ENCODE data around the gene NRXN3. TPM values are rescaled to one million over a fixed set of nuclear protein-coding genes. Genes with fewer than 3 reads are reported as not detected.
A peak's percentile ranks its signal among the peaks of the same experiment; 100 is the strongest.

NRXN3 gene
- total RNA-seq, 1 donor, result 2.5 TPM

- no peaks in the 10 kb centered on the region for H3K36me3 ChIP-seq (ENCODE audit: insufficient read depth, low read length)
- TF ChIP-seq CTCF (IDR thresholded peaks at IDR 0.05; ENCODE audit: extremely low read depth, low read depth, low read length), result no peak
- no peak overlapping the region for H3K4me3 ChIP-seq (ENCODE audit: insufficient read depth, low read length)
- no peaks in the 10 kb centered on the region for H4K20me1 ChIP-seq (ENCODE audit: insufficient read depth, low read length)
- H3K27me3 ChIP-seq (ENCODE audit: insufficient read depth, low read length), result no peaks in the 10 kb centered on the region
- no peak overlapping the region for H3K27ac ChIP-seq (ENCODE audit: low read depth, low read length)
- DNase-seq (ENCODE audit: insufficient read length, low spot score, missing footprints), result no peak
- no peaks in the 10 kb centered on the region for H3K9me3 ChIP-seq (ENCODE audit: low read depth, low read length)
- H3K79me2 ChIP-seq (ENCODE audit: insufficient read depth, low read length), result no peaks in the 10 kb centered on the region
- H2AFZ ChIP-seq (ENCODE audit: low read length), result no peak overlapping the region
- no peak overlapping the region for H3K4me2 ChIP-seq (ENCODE audit: insufficient read depth, low read length)
- no peaks in the 10 kb centered on the region for H3K4me1 ChIP-seq (ENCODE audit: insufficient read depth, low read length)
Observed at GRCh38 chr14:79448960-79449359, 1278.8 kb downstream of the NRXN3 start.

GRCh38 chr14:79451601-79452000, 1281.4 kb downstream of the NRXN3 start:
- H3K79me2 ChIP-seq (ENCODE audit: insufficient read depth, low read length), result no peaks in the 10 kb centered on the region
- no peaks in the 10 kb centered on the region for H3K4me1 ChIP-seq (ENCODE audit: insufficient read depth, low read length)
- no peak overlapping the region for H2AFZ ChIP-seq (ENCODE audit: low read length)
- H3K4me3 ChIP-seq (ENCODE audit: insufficient read depth, low read length), result no peak overlapping the region
- H3K9me3 ChIP-seq (ENCODE audit: low read depth, low read length), result no peaks in the 10 kb centered on the region
- no peaks in the 10 kb centered on the region for H3K36me3 ChIP-seq (ENCODE audit: insufficient read depth, low read length)
- TF ChIP-seq CTCF (IDR thresholded peaks at IDR 0.05; ENCODE audit: extremely low read depth, low read depth, low read length), result no peak
- no peaks in the 10 kb centered on the region for H4K20me1 ChIP-seq (ENCODE audit: insufficient read depth, low read length)
- H3K4me2 ChIP-seq (ENCODE audit: insufficient read depth, low read length), result no peak overlapping the region
- DNase-seq (ENCODE audit: insufficient read length, low spot score, missing footprints), result no peak
- H3K27ac ChIP-seq (ENCODE audit: low read depth, low read length), result no peak overlapping the region
- H3K27me3 ChIP-seq (ENCODE audit: insufficient read depth, low read length), result no peaks in the 10 kb centered on the region

GRCh38 chr14:79453276-79453675, 1283.1 kb downstream of the NRXN3 start:
- peak overlapping the region; percentile 36 for H3K4me2 ChIP-seq (ENCODE audit: insufficient read depth, low read length)
- no peak overlapping the region for H3K27ac ChIP-seq (ENCODE audit: low read depth, low read length)
- H3K79me2 ChIP-seq (ENCODE audit: insufficient read depth, low read length), result no peaks in the 10 kb centered on the region
- no peak overlapping the region for H2AFZ ChIP-seq (ENCODE audit: low read length)
- H3K4me3 ChIP-seq (ENCODE audit: insufficient read depth, low read length), result no peak overlapping the region
- H3K9me3 ChIP-seq (ENCODE audit: low read depth, low read length), result no peaks in the 10 kb centered on the region
- H3K36me3 ChIP-seq (ENCODE audit: insufficient read depth, low read length), result no peaks in the 10 kb centered on the region
- no peaks in the 10 kb centered on the region for H4K20me1 ChIP-seq (ENCODE audit: insufficient read depth, low read length)
- H3K4me1 ChIP-seq (ENCODE audit: insufficient read depth, low read length), result no peaks in the 10 kb centered on the region
- no peak for TF ChIP-seq CTCF (IDR thresholded peaks at IDR 0.05; ENCODE audit: extremely low read depth, low read depth, low read length)
- H3K27me3 ChIP-seq (ENCODE audit: insufficient read depth, low read length), result no peaks in the 10 kb centered on the region
- no peak for DNase-seq (ENCODE audit: insufficient read length, low spot score, missing footprints)

- no peaks in the 10 kb centered on the region for H3K79me2 ChIP-seq (ENCODE audit: insufficient read depth, low read length)
- no peak for DNase-seq (ENCODE audit: insufficient read length, low spot score, missing footprints)
- no peak overlapping the region for H2AFZ ChIP-seq (ENCODE audit: low read length)
- no peak overlapping the region for H3K27ac ChIP-seq (ENCODE audit: low read depth, low read length)
- no peaks in the 10 kb centered on the region for H3K27me3 ChIP-seq (ENCODE audit: insufficient read depth, low read length)
- TF ChIP-seq CTCF (IDR thresholded peaks at IDR 0.05; ENCODE audit: extremely low read depth, low read depth, low read length), result no peak
- H3K36me3 ChIP-seq (ENCODE audit: insufficient read depth, low read length), result no peaks in the 10 kb centered on the region
- no peaks in the 10 kb centered on the region for H3K9me3 ChIP-seq (ENCODE audit: low read depth, low read length)
- no peak overlapping the region for H3K4me3 ChIP-seq (ENCODE audit: insufficient read depth, low read length)
- no peaks in the 10 kb centered on the region for H4K20me1 ChIP-seq (ENCODE audit: insufficient read depth, low read length)
- H3K4me2 ChIP-seq (ENCODE audit: insufficient read depth, low read length), result no peak overlapping the region
- H3K4me1 ChIP-seq (ENCODE audit: insufficient read depth, low read length), result no peaks in the 10 kb centered on the region
Observed at GRCh38 chr14:79464468-79464867, 1294.3 kb downstream of the NRXN3 start.

All from osteoblast (primary cell).